Raji (cell line): ENCODE data around the gene SMIM44.

Source experiments
- POLR2A ChIP-seq: IDR thresholded peaks from 2 replicates; pipeline ENCODE4 v1.6.1; 2011; ENCODE audit warnings: low read depth, low read length, control low read depth; ENCODE audit not compliant: insufficient read depth

Gene SMIM44

DNA sequence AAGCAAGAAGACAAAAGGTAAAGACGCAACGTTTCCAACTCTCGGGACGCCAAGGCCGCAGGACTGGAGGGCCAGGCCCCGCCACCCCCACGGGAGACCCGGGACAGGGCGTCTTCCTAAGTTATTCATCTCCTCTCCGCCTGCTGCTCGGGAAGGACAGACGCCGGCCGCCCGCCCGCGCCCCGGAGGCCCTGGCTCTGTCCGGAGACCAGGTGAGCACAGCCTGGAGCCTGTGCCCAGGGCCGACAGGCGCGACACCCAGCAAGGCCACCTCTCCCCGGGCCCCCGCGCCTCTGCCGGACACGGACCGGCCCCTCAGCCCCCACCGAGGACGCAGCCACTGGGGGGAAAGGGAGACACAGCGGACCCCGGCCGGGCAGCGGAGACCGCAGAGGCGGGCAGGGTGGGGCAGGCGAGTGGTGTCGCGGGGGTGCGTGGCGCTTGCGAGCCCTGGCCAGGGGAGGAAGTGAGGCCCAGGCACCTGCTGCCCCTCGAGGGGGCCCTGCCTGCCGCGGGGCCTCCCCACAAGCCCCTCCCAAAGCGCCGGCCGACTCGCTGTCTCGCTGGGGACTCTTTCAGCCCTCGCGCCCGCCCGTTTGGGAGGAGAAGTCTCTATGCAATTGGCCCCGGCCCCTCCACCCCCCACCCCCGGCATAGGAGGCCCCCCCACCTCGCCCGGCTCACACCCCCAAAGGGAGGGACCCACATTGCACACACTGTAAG lies 20.1 kb downstream of the SMIM44 start:
- TF ChIP-seq POLR2A, result no peak

DNA sequence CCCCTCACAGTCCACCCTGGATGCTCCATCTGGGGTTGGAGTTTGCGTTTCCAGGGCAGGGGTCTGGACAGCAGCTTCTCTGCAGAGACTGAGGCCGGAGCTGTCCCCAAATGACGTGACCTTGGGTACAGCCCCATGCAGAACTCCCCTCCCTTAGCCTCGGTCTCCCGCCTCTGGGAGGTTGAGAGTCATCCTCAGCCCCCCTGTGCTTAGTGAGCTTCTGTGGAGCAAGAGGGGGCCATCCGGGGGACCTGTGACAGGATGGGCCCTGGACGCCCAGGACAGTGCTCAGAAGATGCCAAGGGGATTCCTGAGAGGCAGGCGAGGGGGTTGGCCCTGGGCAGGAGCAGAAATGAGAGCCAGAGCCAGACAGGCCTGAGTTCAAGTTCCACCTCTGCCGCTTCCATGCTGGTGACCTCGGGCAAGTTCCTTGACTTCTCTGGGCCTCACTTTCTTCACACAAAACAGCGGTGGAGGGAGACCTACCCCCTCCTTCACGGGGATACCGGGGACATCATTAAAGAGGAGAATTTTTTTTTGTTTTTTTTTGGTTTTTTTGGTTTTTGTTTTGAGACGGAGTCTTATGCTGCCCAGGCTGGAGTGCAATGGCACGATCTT lies 23.2 kb downstream of the SMIM44 start:
- TF ChIP-seq POLR2A, result no peak

DNA sequence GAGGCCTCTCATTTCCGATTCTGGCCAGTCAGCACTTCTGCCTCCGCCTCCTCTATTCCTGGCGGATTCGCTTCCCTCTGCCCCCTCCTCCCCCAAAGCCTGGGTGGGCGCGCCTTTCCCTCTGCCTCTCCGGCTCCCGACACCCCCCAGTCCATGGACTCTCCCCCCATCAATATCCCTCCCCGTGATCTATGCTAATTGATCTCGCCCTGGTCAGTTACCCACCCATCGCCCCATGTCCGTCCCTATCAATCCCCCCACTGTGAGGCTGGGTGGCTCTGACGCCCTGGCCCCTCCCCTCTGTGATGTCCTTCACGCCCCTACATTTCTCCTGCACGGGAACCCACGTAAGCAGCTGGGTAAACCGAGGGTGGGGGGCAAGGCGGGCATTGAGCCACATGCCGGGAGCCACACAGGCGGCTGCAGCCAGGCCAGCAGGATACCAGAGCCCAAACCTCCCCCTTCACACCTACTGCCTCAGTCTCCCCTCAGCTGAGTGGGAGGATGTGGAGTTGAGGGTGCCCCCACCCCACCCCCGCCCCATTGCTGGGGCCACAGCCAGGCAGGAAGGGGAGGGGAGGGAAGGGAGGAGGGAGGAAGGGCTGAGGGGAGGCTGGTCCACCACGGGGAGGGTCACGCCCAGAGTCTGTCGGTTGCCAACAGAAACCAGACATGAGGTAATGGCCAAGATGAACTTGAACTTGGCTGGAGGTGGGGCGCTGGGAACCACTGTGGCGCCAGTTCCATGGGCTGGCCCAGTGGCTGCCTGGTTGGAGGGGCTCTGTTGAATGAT lies 24.0 kb downstream of the SMIM44 start:
- TF ChIP-seq POLR2A, result no peak

DNA sequence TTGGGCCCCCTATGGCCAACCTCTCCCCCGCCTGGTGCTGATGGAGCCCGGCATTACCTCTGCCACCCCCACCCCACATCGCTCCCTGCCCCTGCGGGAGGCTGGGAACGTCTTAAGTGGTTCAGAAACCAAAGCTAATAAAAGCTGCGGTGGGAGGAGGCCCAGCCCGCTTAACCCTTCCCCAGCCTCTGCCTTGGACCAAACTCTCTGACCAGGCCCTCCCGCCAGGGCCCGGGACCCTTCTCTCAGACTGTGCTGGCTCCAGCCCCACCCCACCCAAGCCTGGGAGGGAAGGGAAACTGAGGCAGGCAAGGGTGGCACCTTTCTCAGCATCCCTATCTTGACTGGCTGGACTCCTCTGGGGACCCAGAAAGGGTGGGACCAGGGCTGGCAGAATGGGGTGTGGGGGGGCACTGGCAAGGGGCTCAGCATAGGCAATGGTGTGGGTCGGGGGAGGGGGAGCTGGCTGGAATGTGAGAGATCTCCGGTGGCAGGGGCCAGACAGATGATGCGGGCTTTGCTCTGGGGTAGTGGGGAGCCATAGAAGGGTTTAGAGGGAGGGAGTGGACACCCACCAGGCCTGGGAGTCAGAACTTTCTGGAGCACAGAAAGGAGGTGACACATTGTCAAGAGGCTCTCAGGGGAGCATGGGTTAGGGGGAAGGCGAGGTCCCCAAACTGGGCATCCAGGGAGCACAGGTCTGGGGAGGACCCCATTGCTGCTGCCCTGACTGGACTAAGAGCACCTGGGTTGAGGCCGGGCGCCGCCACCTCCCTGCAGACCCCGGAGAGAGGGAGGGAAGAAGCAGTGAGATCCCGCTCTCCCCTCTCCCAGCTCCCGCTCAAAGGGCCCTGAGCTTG lies 24.8 kb downstream of the SMIM44 start:
- no peak for TF ChIP-seq POLR2A

DNA sequence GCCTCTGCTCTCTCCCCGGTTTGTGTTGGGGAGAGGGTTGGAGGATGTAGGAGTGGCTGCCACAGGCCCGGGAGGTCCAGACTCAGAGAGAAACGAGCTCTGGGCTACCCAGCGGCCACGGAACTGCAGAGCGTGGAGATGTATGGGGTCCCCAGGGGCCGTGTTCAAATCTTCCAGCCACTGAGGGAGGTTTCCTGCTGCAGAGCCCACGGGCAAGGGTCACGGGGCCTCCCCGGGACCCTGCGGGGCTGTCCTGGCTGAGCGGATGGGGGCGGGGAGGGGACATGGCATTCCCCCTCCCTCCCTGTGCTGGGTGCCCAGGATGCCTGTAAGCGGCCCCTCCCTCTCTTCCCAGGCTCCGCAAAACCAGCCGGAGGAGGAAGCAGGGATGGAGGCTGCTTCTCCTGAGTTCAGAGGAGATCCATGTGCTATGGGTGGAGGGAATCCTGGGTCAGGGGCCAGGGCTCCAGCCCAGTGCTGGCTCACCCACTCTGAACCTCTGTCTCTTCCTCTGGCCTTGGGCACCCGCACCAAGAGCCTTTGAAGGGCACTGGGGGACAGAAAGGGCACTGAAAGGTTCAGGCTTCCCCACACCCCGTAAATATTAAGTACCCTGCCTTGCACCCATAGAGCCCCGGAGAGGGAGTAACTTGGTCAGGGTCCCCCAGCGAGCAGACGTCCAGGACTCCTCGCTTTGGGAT lies 25.6 kb downstream of the SMIM44 start:
- no peak for TF ChIP-seq POLR2A

DNA sequence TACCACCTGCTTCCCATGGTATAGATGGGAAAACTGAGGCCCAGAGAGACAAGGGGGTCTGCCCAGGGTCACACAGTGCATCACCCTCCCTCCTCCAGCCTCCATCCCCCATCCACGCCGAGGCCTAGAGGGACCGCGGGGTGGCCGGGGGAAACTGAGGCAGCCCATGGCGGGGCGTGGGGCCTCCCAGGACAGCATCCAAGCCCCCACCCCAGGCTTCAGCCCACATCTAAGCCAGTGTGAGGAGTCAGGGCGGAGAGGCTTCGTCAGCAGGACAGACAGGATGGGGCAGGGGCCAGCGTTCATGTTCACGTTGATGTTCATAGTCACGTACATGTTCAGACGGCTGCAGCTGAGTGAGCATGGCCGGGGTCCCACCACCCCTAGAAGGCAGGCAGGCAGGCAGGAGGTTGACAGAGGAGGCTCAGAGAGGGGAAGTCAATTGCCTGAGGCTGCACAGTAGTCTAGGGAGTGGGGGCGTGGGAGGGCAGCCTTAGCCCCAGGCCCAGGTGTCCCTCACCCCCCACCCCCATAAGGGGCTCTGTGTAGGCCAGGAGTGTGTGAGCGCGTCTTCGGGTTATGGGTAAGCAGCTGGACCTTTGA lies 26.2 kb downstream of the SMIM44 start:
- no peak for TF ChIP-seq POLR2A

DNA sequence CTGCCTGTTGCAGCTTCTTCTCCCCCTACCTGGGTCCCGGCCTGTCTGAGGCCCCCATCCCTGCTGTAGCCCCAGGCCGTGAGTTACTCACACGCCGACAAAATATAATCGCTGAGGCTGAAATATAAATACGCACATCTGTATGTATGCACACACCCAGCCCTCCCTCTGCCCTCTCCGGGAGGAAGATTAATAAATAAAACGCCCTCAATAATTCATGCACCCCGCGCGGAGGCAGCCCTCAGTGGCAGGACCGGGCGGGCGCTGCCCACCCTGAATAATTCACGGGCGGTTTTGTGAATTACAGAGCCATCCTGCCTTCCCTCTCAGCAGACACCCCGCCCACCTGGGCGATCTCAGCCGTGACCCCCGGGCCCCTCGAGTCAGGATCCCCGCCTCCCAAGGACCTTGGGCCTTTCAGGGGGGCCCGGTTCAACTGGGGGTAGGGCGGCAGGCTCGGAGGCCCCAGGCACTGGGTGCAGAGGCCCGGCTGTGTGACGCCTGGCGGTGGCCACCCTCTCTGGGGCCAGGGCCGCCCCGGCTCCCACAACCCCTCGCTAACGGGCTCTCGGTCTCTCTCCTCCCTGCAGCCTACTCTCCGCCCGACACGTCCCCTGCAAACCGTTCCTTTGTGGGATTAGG lies 27.2 kb downstream of the SMIM44 start:
- no peak for TF ChIP-seq POLR2A

DNA sequence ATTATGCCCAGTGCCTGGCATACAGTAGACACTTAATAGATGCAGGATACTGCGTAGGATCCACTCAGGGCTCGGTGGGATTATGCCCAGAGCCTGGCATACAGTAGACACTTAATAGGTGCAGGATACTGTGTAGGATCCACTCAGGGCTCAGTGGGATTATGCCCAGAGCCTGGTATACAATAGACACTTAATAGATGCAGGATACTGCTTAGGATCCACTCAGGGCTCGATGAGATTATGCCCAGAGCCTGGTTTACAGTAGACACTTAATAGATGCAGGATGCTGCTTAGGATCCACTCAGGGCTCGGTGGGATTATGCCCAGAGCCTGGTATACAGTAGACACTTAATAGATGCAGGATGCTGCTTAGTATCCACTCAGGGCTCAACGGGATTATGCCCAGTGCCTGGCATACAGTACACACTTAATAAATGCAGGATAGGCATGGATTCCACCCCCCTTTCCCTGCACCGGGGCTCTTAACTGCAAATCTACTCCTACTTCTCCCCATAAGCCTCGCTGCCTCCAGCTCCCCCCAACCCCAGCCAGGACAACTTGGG lies 27.8 kb downstream of the SMIM44 start:
- TF ChIP-seq POLR2A, result no peak

DNA sequence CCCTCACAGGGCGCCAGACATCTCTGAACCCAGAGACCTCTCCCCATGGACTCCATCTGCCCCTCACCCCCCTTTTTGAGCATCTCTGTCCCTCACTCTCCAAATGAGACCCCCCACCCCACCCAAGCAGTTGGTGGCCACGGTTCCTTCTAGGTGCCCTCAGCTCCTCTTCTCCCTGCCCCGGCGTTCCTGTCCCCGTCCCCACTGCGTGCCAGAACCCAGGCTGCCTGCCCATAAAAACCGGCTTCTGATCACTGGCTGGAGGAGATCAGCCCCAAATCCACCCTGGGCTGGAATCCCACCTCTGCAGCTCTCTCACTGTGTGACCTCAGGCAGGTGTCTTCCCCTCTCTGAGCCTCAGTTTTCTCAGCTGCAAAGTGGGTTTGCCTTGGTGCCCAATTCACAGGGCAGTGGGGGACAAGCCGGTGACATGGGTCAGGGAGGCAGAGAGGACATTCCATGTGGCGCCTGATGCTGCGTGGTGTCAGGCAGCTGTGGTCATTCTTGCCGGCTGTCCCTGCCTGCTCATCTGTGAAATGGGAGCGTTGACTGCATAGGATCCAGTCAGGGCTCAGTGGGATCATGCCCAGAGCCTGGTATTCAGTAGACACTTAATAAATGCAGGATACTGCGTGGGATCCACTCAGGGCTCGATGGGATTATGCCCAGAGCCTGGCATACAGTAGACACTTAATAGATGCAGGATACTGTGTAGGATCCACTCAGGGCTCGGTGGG lies 28.4 kb downstream of the SMIM44 start:
- no peak for TF ChIP-seq POLR2A

DNA sequence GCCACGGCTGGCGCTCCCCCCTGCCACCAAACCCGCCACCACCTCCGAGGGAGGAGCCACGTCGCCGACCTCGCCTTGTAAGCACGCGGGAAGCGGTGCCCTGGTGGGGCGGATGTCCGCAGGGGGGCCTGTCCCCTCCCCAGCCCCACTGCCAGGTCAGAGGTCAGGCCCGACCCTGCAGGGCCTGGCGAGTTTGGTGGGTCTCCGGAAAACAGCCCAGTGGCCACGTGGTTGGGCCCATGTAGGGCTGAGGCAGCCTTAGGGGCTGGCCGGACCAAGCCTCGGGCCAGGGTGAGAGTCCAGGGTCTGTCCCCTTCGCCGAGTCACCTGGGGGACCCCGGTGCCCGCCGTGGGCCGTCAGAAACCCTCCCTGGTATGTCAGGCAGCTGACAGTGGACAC lies 29.4 kb downstream of the SMIM44 start:
- TF ChIP-seq POLR2A, result no peak

DNA sequence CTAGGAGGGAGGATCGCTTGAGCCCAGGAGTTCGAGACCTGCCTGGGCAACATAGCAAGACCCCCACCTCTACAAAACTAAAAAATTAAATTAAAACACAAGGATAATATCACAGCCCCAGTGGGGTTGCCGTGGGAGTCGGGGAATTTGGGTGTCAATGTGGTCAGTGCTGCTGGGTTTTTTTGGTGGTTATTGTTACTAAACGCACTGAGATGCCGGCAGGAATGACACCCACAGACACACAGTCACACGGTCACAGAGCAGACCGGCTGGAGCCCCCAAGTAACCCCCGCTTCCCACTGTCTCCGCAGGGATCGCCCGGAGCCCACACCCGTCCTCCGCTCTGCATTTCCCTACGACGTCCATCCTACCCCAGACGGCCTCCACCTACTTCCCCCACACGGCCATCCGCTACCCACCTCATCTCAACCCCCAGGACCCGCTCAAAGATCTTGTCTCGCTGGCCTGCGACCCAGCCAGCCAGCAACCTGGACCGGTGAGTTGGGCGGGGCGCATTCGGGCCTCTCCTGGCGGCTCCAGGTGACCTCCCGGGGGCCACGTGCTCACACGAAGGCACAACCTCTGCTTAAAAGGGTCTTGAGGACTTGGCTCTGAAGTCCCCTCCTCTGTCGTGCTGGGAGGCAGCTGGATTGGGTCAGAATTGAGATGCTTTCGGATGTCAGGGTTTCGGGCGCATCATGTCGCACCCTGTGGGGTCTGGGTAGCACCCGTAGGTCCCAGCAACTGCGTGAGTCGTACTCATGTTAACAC lies 30.9 kb downstream of the SMIM44 start:
- TF ChIP-seq POLR2A, result no peak

DNA sequence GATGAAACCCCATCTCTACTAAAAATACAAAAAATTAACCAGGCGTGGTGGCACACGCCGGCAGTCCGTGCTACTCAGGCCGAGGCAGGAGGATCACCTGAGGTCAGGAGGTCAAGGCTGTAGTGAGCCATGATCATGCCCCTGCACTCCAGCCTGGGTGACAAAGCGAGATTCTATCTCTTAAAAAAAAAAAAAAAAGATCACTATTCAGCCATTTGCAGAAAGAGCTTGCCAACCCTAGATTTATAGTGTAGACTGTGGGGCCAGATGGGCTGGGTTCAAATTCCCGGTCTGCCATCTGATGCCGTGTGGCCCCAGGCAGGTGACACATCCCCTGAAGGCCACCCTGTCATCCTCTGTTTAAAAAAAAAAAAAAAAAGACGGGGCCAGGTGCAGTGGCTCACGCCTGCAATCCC lies 31.8 kb downstream of the SMIM44 start:
- no peak for TF ChIP-seq POLR2A

DNA sequence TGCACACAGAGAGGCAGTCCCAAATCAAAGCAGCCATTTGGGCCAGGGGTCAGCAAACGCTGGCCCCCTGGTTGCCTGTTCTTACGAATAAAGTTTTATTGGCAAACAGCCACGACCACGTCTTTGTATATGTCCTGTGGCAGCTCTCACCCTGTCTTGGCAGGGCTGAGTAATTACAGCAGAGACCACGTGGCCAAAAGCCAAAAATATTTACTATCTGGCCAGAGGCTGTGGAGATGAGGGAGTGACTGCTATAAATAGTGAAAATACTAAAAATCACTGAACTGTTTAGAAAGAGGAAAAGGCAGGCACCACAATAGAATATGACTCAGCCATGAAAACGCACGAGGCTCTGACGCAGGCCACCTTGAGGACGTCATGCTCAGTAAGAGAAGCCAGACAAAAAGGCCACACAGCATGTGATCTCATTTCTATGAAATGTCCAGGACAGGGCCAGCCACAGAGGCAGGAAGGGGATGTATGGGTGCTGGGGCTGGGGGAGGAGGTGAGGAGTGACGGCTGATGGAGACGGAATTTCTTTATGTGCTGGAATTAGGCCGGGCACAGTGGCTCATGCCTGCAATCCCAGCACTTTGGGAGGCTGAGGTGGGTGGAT lies 32.3 kb downstream of the SMIM44 start:
- TF ChIP-seq POLR2A, result no peak
